Sigmoid colon (tissue), 7 donors: ENCODE data around the gene TCAIM. TPM values are rescaled to one million over a fixed set of nuclear protein-coding genes. Genes with fewer than 3 reads are reported as not detected.

ENCODE experiments used
- DNase-seq: peaks from one replicate; pipeline ENCODE4 v3.0.0-alpha.2; 2019
- H3K27ac ChIP-seq, 4 donors: fragments of 200-600 bp; sonication (generic); one replicate each; pipeline ENCODE4 v1.5.1; 2016 to 2019; ENCODE audit warnings: mild to moderate bottlenecking in 1 of 4
- H3K27me3 ChIP-seq, 3 donors: fragments of 200-600 bp; sonication (generic); one replicate each; pipeline ENCODE4 v1.5.1; 2019; ENCODE audit warnings: mild to moderate bottlenecking in 1 of 3
- H3K36me3 ChIP-seq, 4 donors: fragments of 200-600 bp; sonication (generic); one replicate each; pipeline ENCODE4 v1.5.1; 2016 to 2019
- H3K4me1 ChIP-seq, 4 donors: fragments of 200-600 bp; sonication (generic); one replicate each; pipeline ENCODE4 v1.5.1; 2017 to 2019
- H3K4me3 ChIP-seq, 4 donors: fragments of 200-600 bp; sonication (generic); one replicate each; pipeline ENCODE4 v1.5.1; 2017 to 2019; ENCODE audit warnings: mild to moderate bottlenecking in 2 of 4, moderate library complexity in 1 of 4
- H3K9me3 ChIP-seq, 4 donors: fragments of 200-600 bp in 3 of 4; sonication (generic) in 3 of 4; one replicate each; pipeline versions ENCODE4 v1.5.1 to v1.6.1; 2013 to 2019
- EP300 ChIP-seq, 4 donors: sonication (generic); formaldehyde crosslinking; IDR thresholded peaks; one replicate each; pipeline ENCODE4 v1.6.1; 2017; ENCODE audit warnings: antibody characterized with exemption in 4 of 4
- POLR2A ChIP-seq, 2 donors: fragments of 450-650 bp; IDR thresholded peaks; one replicate each; pipeline ENCODE4 v1.6.1; 2016; ENCODE audit warnings: antibody characterized with exemption in 2 of 2, mild to moderate bottlenecking in 2 of 2, moderate library complexity in 2 of 2
- POLR2AphosphoS5 ChIP-seq, 4 donors: sonication (generic); formaldehyde crosslinking; IDR thresholded peaks; one replicate each; pipeline ENCODE4 v1.6.1; 2017; ENCODE audit warnings: antibody characterized with exemption in 4 of 4
- WGBS, 2 donors: extraction: QIAGEN DNeasy Blood & Tissue Kit; methylation state at CpG; one replicate each; pipeline ENCODE4 v1.1.7; 2013; 5-methylcytosine and 5-hydroxymethylcytosine counted together
- intact Hi-C: fragments of 100-400 bp; cut with DNase I; formaldehyde crosslinking; loops from one replicate; pipeline ENCODE4 v1.15.1; 2023
- polyA plus RNA-seq, 3 donors: library from polyadenylated mRNA; stranded (reverse); fragments of 200-250 nt; gene quantifications; one replicate each; pipeline ENCODE4 v1.2.3, GENCODE V29; 2013
- total RNA-seq, 4 donors: library from RNA; depleted of rRNA; stranded (reverse); fragments of >200 nt; gene quantifications; one replicate each; pipeline ENCODE4 v1.1.0, GENCODE V29; 2016
- TF ChIP-seq, protein P1 (sequence below), 4 experiments: fragments of 450-650 bp in 3 of 4; fragments of 200-600 bp in 1 of 4; IDR thresholded peaks; one replicate each; pipeline ENCODE4 v1.5.1; 2016 to 2019; ENCODE audit warnings: antibody characterized with exemption in 4 of 4, mild to moderate bottlenecking in 3 of 4, moderate library complexity in 2 of 4
- donor health status: healthy with polysubstance abuse.
- donor health status: Bipolar disorder and iron deficiency.
- donor health status: healthy.

TCAIM gene
- total and polyA plus RNA-seq, 7 donors, result 12.6 to 39.3 (median 30.3) TPM

DNA sequence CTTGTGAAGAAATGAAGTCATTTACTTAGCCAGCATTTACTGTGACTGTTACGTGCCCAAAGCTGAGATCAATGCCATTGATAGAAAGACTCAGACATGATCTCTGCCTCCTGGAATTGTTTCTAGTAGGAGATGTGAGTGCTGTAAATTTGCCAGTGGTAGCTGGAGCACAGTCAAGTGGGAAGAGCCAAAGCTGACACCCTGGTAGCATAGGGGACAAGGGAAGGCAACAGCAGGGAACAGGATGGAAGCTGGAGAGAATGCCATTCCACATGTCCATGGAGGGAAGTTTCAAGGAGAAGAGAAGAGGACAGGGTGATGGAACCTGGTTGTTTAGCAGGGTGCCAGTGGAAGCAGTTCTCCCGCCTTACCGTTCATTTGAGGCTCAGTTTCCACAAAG, 64.0 kb downstream of the TCAIM start:
- peaks cover 0 to 28% (median 11%) of the 10 kb centered on the region in 4 donors for H3K36me3 ChIP-seq
- H3K27ac ChIP-seq, result no peak overlapping the region
- no peaks in the 10 kb centered on the region for H3K4me1 ChIP-seq
- 95 to 99% methylated on average over 3 of the region's 3 CpGs for WGBS, 2 donors
- TF ChIP-seq, protein P1, sequence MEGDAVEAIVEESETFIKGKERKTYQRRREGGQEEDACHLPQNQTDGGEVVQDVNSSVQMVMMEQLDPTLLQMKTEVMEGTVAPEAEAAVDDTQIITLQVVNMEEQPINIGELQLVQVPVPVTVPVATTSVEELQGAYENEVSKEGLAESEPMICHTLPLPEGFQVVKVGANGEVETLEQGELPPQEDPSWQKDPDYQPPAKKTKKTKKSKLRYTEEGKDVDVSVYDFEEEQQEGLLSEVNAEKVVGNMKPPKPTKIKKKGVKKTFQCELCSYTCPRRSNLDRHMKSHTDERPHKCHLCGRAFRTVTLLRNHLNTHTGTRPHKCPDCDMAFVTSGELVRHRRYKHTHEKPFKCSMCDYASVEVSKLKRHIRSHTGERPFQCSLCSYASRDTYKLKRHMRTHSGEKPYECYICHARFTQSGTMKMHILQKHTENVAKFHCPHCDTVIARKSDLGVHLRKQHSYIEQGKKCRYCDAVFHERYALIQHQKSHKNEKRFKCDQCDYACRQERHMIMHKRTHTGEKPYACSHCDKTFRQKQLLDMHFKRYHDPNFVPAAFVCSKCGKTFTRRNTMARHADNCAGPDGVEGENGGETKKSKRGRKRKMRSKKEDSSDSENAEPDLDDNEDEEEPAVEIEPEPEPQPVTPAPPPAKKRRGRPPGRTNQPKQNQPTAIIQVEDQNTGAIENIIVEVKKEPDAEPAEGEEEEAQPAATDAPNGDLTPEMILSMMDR (IDR thresholded peaks at IDR 0.05), result no peak
- no peak for TF ChIP-seq POLR2AphosphoS5 (IDR thresholded peaks at IDR 0.05)
- no peak for TF ChIP-seq POLR2A (IDR thresholded peaks at IDR 0.05)
- TF ChIP-seq EP300 (IDR thresholded peaks at IDR 0.05), result no peak
- no peaks in the 10 kb centered on the region for H3K27me3 ChIP-seq
- H3K4me3 ChIP-seq, result no peak overlapping the region
- intact Hi-C loops, result no loop called here
- DNase-seq, result no peak
- no peaks in the 10 kb centered on the region for H3K9me3 ChIP-seq

DNA sequence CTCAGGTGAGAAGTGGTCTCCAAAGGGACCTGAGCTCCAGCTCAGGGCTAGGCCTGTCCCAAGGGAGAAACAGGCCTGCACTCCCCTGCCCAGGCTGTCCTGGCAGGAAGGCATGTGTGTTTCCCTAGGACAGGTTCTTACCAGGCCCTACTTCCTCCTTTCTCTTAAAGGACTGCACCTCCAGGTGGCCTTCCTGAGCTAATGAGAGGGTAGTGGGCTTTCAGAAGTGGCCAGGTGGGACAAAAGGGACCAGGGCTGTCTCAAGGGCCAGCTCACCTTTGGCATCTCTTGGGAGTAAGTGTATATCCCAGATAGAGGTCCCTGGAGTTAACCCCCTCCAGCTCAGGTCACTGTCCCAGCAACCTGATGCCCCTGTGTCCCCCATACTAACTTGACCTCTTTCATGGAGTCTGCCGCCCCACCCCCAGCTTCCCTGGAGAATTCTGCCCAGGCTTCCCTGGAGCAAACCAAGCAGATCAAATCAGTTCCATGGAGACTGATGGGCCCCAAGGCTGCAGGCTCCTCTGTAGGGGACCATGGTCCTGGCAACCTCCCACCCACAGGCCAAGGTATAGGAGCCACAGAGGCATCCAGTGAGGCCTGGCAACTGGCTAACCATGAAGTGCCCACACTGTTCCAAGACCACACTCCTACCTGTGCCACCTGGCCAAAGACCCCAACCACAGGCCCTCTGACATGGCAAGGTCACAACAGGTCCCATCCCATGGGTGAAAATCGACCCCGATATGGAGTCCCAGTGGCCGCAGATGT, 71.3 kb downstream of the TCAIM start:
- Histone ChIP-seq H3K9me3 (no peaks in the 10 kb centered on the region), H3K36me3 (peaks cover 0 to 3% (median 0%) of the 10 kb centered on the region in 4 donors), H3K4me3 (no peak overlapping the region), H3K27me3 (no peaks in the 10 kb centered on the region), H3K27ac (no peak overlapping the region), H3K4me1 (no peaks in the 10 kb centered on the region)
- no peak for DNase-seq
- TF ChIP-seq EP300 (IDR thresholded peaks at IDR 0.05) (no peak), POLR2A (IDR thresholded peaks at IDR 0.05) (no peak), POLR2AphosphoS5 (IDR thresholded peaks at IDR 0.05) (no peak)
- TF ChIP-seq, protein P1 (IDR thresholded peaks at IDR 0.05), result no peak
- intact Hi-C loops, result no loop called here
- 70 to 99% methylated on average over 4 of the region's 4 CpGs for WGBS, 2 donors

DNA sequence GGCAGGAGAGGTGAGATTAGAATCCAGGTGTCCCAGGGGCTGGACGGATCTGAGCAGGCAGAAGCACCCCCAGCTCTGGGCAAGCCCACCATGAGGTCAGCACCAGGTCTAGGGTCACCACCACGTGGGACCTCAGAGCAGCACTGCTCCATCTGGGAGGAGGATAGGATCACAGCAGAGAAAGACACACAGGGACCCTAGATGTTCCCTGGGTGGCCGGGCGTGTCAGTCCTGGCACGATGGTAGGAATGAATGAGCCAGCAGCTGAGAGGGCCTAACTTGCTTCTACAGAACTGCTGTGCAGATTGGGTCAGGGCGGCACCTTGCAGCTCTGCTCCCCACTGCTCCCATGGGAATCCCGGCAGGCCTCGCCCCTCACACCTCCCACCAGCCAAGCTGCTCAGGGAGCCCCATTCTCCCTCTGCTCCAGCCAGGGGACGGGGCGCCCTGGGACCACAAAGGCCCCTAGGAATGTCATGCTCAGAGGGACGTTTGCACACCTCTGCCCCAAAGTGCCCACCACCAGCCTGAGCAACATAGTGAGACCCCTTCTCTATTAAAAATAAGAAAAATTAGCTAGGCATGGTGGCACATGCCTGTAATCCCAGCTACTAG, 72.6 kb downstream of the TCAIM start:
- TF ChIP-seq POLR2AphosphoS5 (IDR thresholded peaks at IDR 0.05), result no peak
- TF ChIP-seq POLR2A (IDR thresholded peaks at IDR 0.05), result no peak
- TF ChIP-seq EP300 (IDR thresholded peaks at IDR 0.05), result no peak
- TF ChIP-seq, protein P1 (IDR thresholded peaks at IDR 0.05), result no peak
- H3K27me3 ChIP-seq, result no peaks in the 10 kb centered on the region
- no peak overlapping the region for H3K4me3 ChIP-seq
- H3K9me3 ChIP-seq, result no peaks in the 10 kb centered on the region
- H3K27ac ChIP-seq, result no peak overlapping the region
- WGBS, 2 donors, result 77 to 85% methylated on average over 11 of the region's 11 CpGs
- intact Hi-C loops, result no loop called here
- DNase-seq, result no peak
- H3K4me1 ChIP-seq, result no peaks in the 10 kb centered on the region
- peaks cover 0 to 3% (median 0%) of the 10 kb centered on the region in 4 donors for H3K36me3 ChIP-seq

DNA sequence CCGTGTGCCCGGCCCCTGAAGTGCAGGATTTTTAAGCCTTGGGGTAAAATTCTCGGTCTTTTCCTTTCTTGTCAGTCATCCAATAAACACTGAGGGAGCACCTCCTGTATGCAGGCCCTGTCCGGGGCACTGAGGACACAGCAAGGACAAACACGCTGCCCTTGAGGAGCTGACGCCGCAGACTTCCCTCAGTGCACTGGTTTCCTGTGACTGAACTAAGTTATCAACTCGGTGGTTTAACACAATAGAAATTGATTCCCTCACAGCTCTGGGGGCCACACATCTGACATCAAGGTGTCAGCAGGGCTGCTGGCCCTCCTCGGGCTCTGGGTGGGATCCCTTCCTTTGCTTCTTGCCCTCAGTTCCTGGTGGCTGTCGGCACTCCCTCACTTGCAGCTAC, 73.8 kb downstream of the TCAIM start:
- 79 to 87% methylated on average over 10 of the region's 10 CpGs for WGBS, 2 donors
- intact Hi-C loops, result no loop called here
- Histone ChIP-seq H3K4me1 (no peaks in the 10 kb centered on the region), H3K9me3 (no peaks in the 10 kb centered on the region), H3K27me3 (no peaks in the 10 kb centered on the region), H3K36me3 (peaks cover 0 to 3% (median 0%) of the 10 kb centered on the region in 4 donors), H3K4me3 (no peak overlapping the region), H3K27ac (no peak overlapping the region)
- no peak for DNase-seq
- TF ChIP-seq EP300 (IDR thresholded peaks at IDR 0.05) (no peak), POLR2A (IDR thresholded peaks at IDR 0.05) (no peak), POLR2AphosphoS5 (IDR thresholded peaks at IDR 0.05) (no peak)
- TF ChIP-seq, protein P1 (IDR thresholded peaks at IDR 0.05), result no peak
